Measurements from ENCODE around the gene MBTPS1. TPM values are rescaled to one million over a fixed set of nuclear protein-coding genes. Genes with fewer than 3 reads are reported as not detected.
A peak's percentile ranks its signal among the peaks of the same experiment; 100 is the strongest.

MBTPS1 gene
- total and polyA plus RNA-seq, 9 of the 15 experiments (the other 6 are each of a cell fraction or from before 2014, with no cell fraction given) = 2.8 to 57.6 (median 43.8) TPM

- intact Hi-C loops (cut with micrococcal nuclease) = no loop called here
- Histone ChIP-seq H3K9me3 (replicated peaks; ENCODE audit: control insufficient read depth, insufficient read depth, low read depth, low read length) (no peaks in the 10 kb centered on the region), H2AFZ (ENCODE audit: low read depth, low read length) (peak overlapping the region; percentile 95), H3K9ac (ENCODE audit: insufficient read depth in 1 of 2, low read depth in 2 of 2, low read length in 2 of 2) (peak overlapping the region; percentile 94 to 100), H4K20me1 (replicated peaks; ENCODE audit: control insufficient read depth, insufficient read depth, low read length) (no peaks in the 10 kb centered on the region), H3K4me2 (ENCODE audit: insufficient read depth, low read length) (peak overlapping the region; percentile 91), H3K9me1 (ENCODE audit: control insufficient read depth, insufficient read depth, low read length) (no peaks in the 10 kb centered on the region), H3K79me2 (ENCODE audit: control insufficient read depth, insufficient read depth, low read length) (peaks cover 44% of the 10 kb centered on the region), H3K36me3 (ENCODE audit: control insufficient read depth, insufficient read depth, low read length) (peaks cover 3% of the 10 kb centered on the region; the same call in 1 of the 3 replicates), H3K27me3 (ENCODE audit: control insufficient read depth in 2 of 2, insufficient read depth in 2 of 2, low read length in 2 of 2) (no peaks in the 10 kb centered on the region), H3K4me1 (replicated peaks in 1 of 2; ENCODE audit: control insufficient read depth in 2 of 2, insufficient read depth in 2 of 2, low read length in 2 of 2) (peaks cover 9 to 27% of the 10 kb centered on the region in 2 experiments; a peak in 3 of 5 replicates), H3K4me3 (peak overlapping the region; percentile 74), H3K27ac (ENCODE audit: extremely low read depth, low read depth, low read length) (peak overlapping the region; percentile 90)
- ChIA-PET POLR2A (interaction anchor here (0.5 to 10.0 kb wide), 14 partner anchors 9 to 1866 kb away, joined by 3 to 145 read pairs (median 4); partner anchors contain the start of genes DNAAF1 and HSDL1), CTCF (ENCODE audit: low intra/inter-chr PET ratio) (no interaction called here)
- FAIRE-seq (peak; percentile 40), DNase-seq (ENCODE audit: extremely low read depth in 1 of 4, low spot score in 3 of 4) (peak in 3 of 4 experiments; percentile 36 to 75 (median 43)), ATAC-seq (peak; percentile 5)
- WGBS (ENCODE audit: insufficient coverage, low coverage, missing lambda C conversion rate) = 13% methylated on average over 12 of the region's 12 CpGs
- no TSS peak for BruUV-seq (replicated peaks)
- in situ Hi-C loops (cut with MboI) = no loop called here
- TF ChIP-seq MAX (CRISPR knock-in tag; IDR thresholded peaks at IDR 0.05) (peak; percentile 1; the same call in 1 of the 2 replicates), ZNF644 (tag; IDR thresholded peaks at IDR 0.05; ENCODE audit: low read depth) (no peak), RERE (CRISPR knock-in tag; IDR thresholded peaks at IDR 0.05; ENCODE audit: borderline replicate concordance) (0 out of 2 replicates have a peak, but pooled peaks have one; percentile 4), FOXK2 (conservative IDR thresholded peaks at IDR 0.05 in 1 of 2, IDR thresholded peaks at IDR 0.05 in 1 of 2; ENCODE audit: low read depth in 2 of 2) (peak in 1 of 2 experiments; percentile 30; a peak in 1 of 4 replicates), ZNF395 (CRISPR knock-in tag; IDR thresholded peaks at IDR 0.05) (0 out of 2 replicates have a peak, but pooled peaks have one; percentile 6), CEBPG (CRISPR knock-in tag; IDR thresholded peaks at IDR 0.05) (no peak), CEBPG (tag; conservative IDR thresholded peaks at IDR 0.05 in 1 of 2, IDR thresholded peaks at IDR 0.05 in 1 of 2) (no peak), MAFK (IDR thresholded peaks at IDR 0.05; ENCODE audit: low read length) (0 out of 2 replicates have a peak, but pooled peaks have one; percentile 14), COPS2 (conservative IDR thresholded peaks at IDR 0.05) (no peak)
- TF ChIP-seq, protein P1, sequence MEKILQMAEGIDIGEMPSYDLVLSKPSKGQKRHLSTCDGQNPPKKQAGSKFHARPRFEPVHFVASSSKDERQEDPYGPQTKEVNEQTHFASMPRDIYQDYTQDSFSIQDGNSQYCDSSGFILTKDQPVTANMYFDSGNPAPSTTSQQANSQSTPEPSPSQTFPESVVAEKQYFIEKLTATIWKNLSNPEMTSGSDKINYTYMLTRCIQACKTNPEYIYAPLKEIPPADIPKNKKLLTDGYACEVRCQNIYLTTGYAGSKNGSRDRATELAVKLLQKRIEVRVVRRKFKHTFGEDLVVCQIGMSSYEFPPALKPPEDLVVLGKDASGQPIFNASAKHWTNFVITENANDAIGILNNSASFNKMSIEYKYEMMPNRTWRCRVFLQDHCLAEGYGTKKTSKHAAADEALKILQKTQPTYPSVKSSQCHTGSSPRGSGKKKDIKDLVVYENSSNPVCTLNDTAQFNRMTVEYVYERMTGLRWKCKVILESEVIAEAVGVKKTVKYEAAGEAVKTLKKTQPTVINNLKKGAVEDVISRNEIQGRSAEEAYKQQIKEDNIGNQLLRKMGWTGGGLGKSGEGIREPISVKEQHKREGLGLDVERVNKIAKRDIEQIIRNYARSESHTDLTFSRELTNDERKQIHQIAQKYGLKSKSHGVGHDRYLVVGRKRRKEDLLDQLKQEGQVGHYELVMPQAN (IDR thresholded peaks at IDR 0.05; ENCODE audit: borderline replicate concordance) = 0 out of 2 replicates have a peak, but pooled peaks have one; percentile 9
- TF ChIP-seq, protein P2, sequence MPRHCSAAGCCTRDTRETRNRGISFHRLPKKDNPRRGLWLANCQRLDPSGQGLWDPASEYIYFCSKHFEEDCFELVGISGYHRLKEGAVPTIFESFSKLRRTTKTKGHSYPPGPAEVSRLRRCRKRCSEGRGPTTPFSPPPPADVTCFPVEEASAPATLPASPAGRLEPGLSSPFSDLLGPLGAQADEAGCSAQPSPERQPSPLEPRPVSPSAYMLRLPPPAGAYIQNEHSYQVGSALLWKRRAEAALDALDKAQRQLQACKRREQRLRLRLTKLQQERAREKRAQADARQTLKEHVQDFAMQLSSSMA (CRISPR knock-in tag; IDR thresholded peaks at IDR 0.05) = 0 out of 2 replicates have a peak, but pooled peaks have one; percentile 22
Observed at GRCh38 chr16:84117494-84117843, 727 bp upstream of the MBTPS1 start.
